DOHH2 (cell line): ENCODE data around the gene DLX5.

Experiments used
- EZH2phosphoT487 ChIP-seq: fragments of 200-600 bp; sonication (generic); IDR thresholded peaks from 2 replicates; pipeline ENCODE4 v1.6.1; 2017; ENCODE audit warnings: borderline replicate concordance, mild to moderate bottlenecking, antibody characterized with exemption, low read length, moderate library complexity, mixed read lengths
- TF ChIP-seq, protein P1 (sequence below): fragments of 200-600 bp; sonication (generic); IDR thresholded peaks from one replicate; pipeline ENCODE4 v1.5.1; 2014; ENCODE audit warnings: antibody characterized with exemption, mild to moderate bottlenecking, low read depth, low read length; ENCODE audit not compliant: poor library complexity, severe bottlenecking

- TF ChIP-seq, protein P1, sequence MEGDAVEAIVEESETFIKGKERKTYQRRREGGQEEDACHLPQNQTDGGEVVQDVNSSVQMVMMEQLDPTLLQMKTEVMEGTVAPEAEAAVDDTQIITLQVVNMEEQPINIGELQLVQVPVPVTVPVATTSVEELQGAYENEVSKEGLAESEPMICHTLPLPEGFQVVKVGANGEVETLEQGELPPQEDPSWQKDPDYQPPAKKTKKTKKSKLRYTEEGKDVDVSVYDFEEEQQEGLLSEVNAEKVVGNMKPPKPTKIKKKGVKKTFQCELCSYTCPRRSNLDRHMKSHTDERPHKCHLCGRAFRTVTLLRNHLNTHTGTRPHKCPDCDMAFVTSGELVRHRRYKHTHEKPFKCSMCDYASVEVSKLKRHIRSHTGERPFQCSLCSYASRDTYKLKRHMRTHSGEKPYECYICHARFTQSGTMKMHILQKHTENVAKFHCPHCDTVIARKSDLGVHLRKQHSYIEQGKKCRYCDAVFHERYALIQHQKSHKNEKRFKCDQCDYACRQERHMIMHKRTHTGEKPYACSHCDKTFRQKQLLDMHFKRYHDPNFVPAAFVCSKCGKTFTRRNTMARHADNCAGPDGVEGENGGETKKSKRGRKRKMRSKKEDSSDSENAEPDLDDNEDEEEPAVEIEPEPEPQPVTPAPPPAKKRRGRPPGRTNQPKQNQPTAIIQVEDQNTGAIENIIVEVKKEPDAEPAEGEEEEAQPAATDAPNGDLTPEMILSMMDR = no peak
- TF ChIP-seq EZH2phosphoT487 = no peak
Measured at GRCh38 chr7:96970739-96971138, 53.9 kb downstream of the DLX5 start.
